LNCAP (cell line): ENCODE results near the gene PTCHD4.

Experiments used
- CTCF ChIP-seq: fragments of 450-650 bp; IDR thresholded peaks from 2 replicates; pipeline ENCODE4 v1.5.1; 2017; ENCODE audit warnings: mild to moderate bottlenecking

PTCHD4 gene

GRCh38 chr6:48110436-48111142, 408 bp downstream of the PTCHD4 start:
- no peak for TF ChIP-seq CTCF

GRCh38 chr6:48109944-48110343, 1.1 kb downstream of the PTCHD4 start:
- TF ChIP-seq CTCF = no peak

GRCh38 chr6:48101290-48101689, 9.7 kb downstream of the PTCHD4 start:
- no peak for TF ChIP-seq CTCF

- TF ChIP-seq CTCF = no peak
Observed at GRCh38 chr6:48100588-48100895, 10.5 kb downstream of the PTCHD4 start.

- TF ChIP-seq CTCF = no peak
Observed at GRCh38 chr6:48099713-48100587, 11.0 kb downstream of the PTCHD4 start.

- TF ChIP-seq CTCF = no peak
Observed at GRCh38 chr6:48098923-48099322, 12.1 kb downstream of the PTCHD4 start.

GRCh38 chr6:48092550-48093217, 18.3 kb downstream of the PTCHD4 start:
- no peak for TF ChIP-seq CTCF
